Mesenchymal stem cell (in vitro differentiated cells and primary cell): Measurements from ENCODE around the gene ITGA8.

ENCODE experiments used
- DNase-seq: peaks from one replicate; pipeline ENCODE4 v3.0.0-alpha.2; 2013
- H2AFZ ChIP-seq: one replicate; pipeline ENCODE4 v1.6.1; 2013; ENCODE audit warnings: low read depth, mild to moderate bottlenecking, control low read depth, inconsistent platforms, low read length, moderate library complexity
- H2AK5ac ChIP-seq: 2 replicates; pipeline ENCODE4 v1.6.1; 2013; ENCODE audit warnings: low read length, moderate library complexity, mild to moderate bottlenecking, inconsistent platforms; ENCODE audit not compliant: severe bottlenecking
- H2BK120ac ChIP-seq: one replicate; pipeline ENCODE4 v1.6.1; 2013; ENCODE audit warnings: low read depth, mild to moderate bottlenecking, inconsistent platforms, low read length, moderate library complexity
- H2BK12ac ChIP-seq, 2 experiments: one replicate each; pipeline ENCODE4 v1.6.1; 2013; ENCODE audit warnings: inconsistent platforms in 2 of 2, low read length in 2 of 2, mild to moderate bottlenecking in 2 of 2, moderate library complexity in 2 of 2, control low read depth in 1 of 2
- H2BK15ac ChIP-seq: one replicate; pipeline ENCODE4 v1.6.1; 2013; ENCODE audit warnings: mild to moderate bottlenecking, low read depth, inconsistent platforms; ENCODE audit not compliant: poor library complexity, severe bottlenecking
- H2BK5ac ChIP-seq: 2 replicates; pipeline ENCODE4 v1.6.1; 2013; ENCODE audit warnings: low read depth, mild to moderate bottlenecking, low read length, control low read depth, inconsistent platforms; ENCODE audit not compliant: poor library complexity, severe bottlenecking
- H3K14ac ChIP-seq, 2 experiments: one replicate each; pipeline ENCODE4 v1.6.1; 2013; ENCODE audit warnings: inconsistent platforms in 2 of 2, low read length in 2 of 2, control low read depth in 1 of 2, mild to moderate bottlenecking in 1 of 2, moderate library complexity in 1 of 2
- H3K18ac ChIP-seq, 2 experiments: one replicate each; pipeline ENCODE4 v1.6.1; 2013; ENCODE audit warnings: inconsistent platforms in 2 of 2, low read length in 2 of 2, control low read depth in 1 of 2, low read depth in 1 of 2, mild to moderate bottlenecking in 1 of 2
- H3K23ac ChIP-seq, 2 experiments: one replicate each; pipeline ENCODE4 v1.6.1; 2013; ENCODE audit warnings: inconsistent platforms in 2 of 2, low read length in 2 of 2, mild to moderate bottlenecking in 2 of 2, moderate library complexity in 2 of 2, control low read depth in 1 of 2
- H3K27ac ChIP-seq: 2 replicates; pipeline ENCODE4 v1.5.1; 2013; ENCODE audit warnings: mild to moderate bottlenecking, moderate library complexity, low read length, control low read depth, inconsistent platforms; ENCODE audit not compliant: poor library complexity, severe bottlenecking
- H3K27me3 ChIP-seq, 2 experiments: 2 replicates each; pipeline versions ENCODE4 v1.6.1 to v1.7.0; 2013; ENCODE audit warnings: low read length in 2 of 2, mild to moderate bottlenecking in 2 of 2, moderate library complexity in 2 of 2, control low read depth in 1 of 2, inconsistent platforms in 1 of 2; ENCODE audit not compliant: control insufficient read depth in 1 of 2, insufficient read depth in 1 of 2
- H3K36me3 ChIP-seq, 2 experiments: 2 replicates each; pipeline versions ENCODE4 v1.6.1 to v1.7.0; 2013; ENCODE audit warnings: low read length in 2 of 2, control low read depth in 1 of 2, inconsistent platforms in 1 of 2, low read depth in 1 of 2, mild to moderate bottlenecking in 1 of 2; ENCODE audit not compliant: insufficient read depth in 2 of 2, control insufficient read depth in 1 of 2
- H3K4ac ChIP-seq, 2 experiments: one replicate each; pipeline ENCODE4 v1.6.1; 2013; ENCODE audit warnings: inconsistent platforms in 2 of 2, low read length in 2 of 2, mild to moderate bottlenecking in 2 of 2, moderate library complexity in 2 of 2, control low read depth in 1 of 2, low read depth in 1 of 2
- H3K4me1 ChIP-seq: 2 replicates; pipeline ENCODE4 v1.6.1; 2013; ENCODE audit warnings: low read depth, low read length, control low read depth; ENCODE audit not compliant: control insufficient read depth, insufficient read depth
- H3K4me2 ChIP-seq: 2 replicates; pipeline ENCODE4 v1.6.1; 2013; ENCODE audit warnings: low read length, mild to moderate bottlenecking, inconsistent platforms; ENCODE audit not compliant: poor library complexity, severe bottlenecking
- H3K4me3 ChIP-seq, 2 experiments: 2 replicates each; pipeline versions ENCODE4 v1.5.1 to v1.7.0; 2013; ENCODE audit warnings: low read length in 2 of 2, mild to moderate bottlenecking in 2 of 2, control low read depth in 1 of 2, low read depth in 1 of 2; ENCODE audit not compliant: insufficient read depth in 1 of 2
- H3K79me1 ChIP-seq: replicated peaks from 2 replicates; pipeline ENCODE4 v1.6.1; 2013; ENCODE audit warnings: mild to moderate bottlenecking, control low read depth, low read length, inconsistent platforms; ENCODE audit not compliant: poor library complexity, severe bottlenecking
- H3K9ac ChIP-seq: 2 replicates; pipeline ENCODE4 v1.7.0; 2013; ENCODE audit warnings: mild to moderate bottlenecking, low read length, moderate library complexity
- H3K9me3 ChIP-seq: 2 replicates; pipeline ENCODE4 v1.7.0; 2013; ENCODE audit warnings: mild to moderate bottlenecking, low read length; ENCODE audit not compliant: control insufficient read depth
- H4K8ac ChIP-seq: one replicate; pipeline ENCODE4 v1.6.1; 2013; ENCODE audit warnings: inconsistent platforms, mild to moderate bottlenecking, low read length, moderate library complexity
- H4K91ac ChIP-seq: one replicate; pipeline ENCODE4 v1.6.1; 2013; ENCODE audit warnings: mild to moderate bottlenecking, low read length, inconsistent platforms
- whole genome bisulfite sequencing: methylation state at CpG from one replicate; pipeline ENCODE4 v1.1.7; 2013; ENCODE audit warnings: mixed read lengths; 5-methylcytosine and 5-hydroxymethylcytosine counted together

Gene ITGA8

DNA sequence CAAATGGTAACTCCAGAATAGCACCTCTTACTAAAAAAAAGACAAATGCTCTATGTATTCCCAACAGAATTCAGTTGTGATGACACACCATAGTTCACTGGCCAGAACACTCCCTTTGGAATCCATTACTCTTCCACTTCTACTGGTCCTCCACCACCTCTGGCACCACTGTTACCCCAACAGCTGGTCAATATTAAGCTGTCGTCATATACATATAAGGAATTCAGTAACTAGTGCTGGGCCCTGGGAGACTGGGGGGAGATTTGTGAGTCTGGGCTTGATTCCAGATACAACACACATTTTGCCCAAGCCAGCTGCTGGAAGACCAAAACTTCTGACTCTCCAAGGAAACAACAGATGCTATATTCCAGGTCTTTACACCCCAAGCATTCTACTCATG is 26.0 kb upstream of the ITGA8 start:
- no peak overlapping the region for H3K18ac ChIP-seq
- no peak overlapping the region for H3K4me2 ChIP-seq
- WGBS: 60% methylated on average over 1 of the region's 1 CpG
- peak; percentile 5 for DNase-seq
- H3K27ac ChIP-seq: no peak overlapping the region
- H3K4me1 ChIP-seq: no peaks in the 10 kb centered on the region
- no peak overlapping the region for H3K4ac ChIP-seq
- H4K91ac ChIP-seq: no peak overlapping the region
- no peak overlapping the region for H2BK12ac ChIP-seq
- H3K36me3 ChIP-seq: no peaks in the 10 kb centered on the region
- no peak overlapping the region for H2BK5ac ChIP-seq
- peaks cover 12 to 60% of the 10 kb centered on the region in 2 experiments for H3K27me3 ChIP-seq
- no peak overlapping the region for H4K8ac ChIP-seq
- H3K23ac ChIP-seq: no peak overlapping the region
- H2BK120ac ChIP-seq: no peak overlapping the region
- no peaks in the 10 kb centered on the region for H3K79me1 ChIP-seq
- H2AFZ ChIP-seq: no peak overlapping the region
- H3K9ac ChIP-seq: no peak overlapping the region
- H2AK5ac ChIP-seq: no peak overlapping the region
- no peak overlapping the region for H3K4me3 ChIP-seq
- H2BK15ac ChIP-seq: no peak overlapping the region
- H3K9me3 ChIP-seq: no peaks in the 10 kb centered on the region
- no peak overlapping the region for H3K14ac ChIP-seq

- Histone ChIP-seq H2AK5ac (no peak overlapping the region), H4K8ac (peak overlapping the region; percentile 38), H3K23ac (no peak overlapping the region), H2BK120ac (no peak overlapping the region), H2BK5ac (no peak overlapping the region), H3K9me3 (no peaks in the 10 kb centered on the region), H3K4me3 (no peak overlapping the region), H3K36me3 (no peaks in the 10 kb centered on the region), H3K9ac (no peak overlapping the region), H2BK12ac (no peak overlapping the region), H3K4ac (no peak overlapping the region), H3K27ac (no peak overlapping the region), H2AFZ (no peak overlapping the region), H3K4me2 (no peak overlapping the region), H3K79me1 (no peaks in the 10 kb centered on the region), H4K91ac (no peak overlapping the region), H3K14ac (no peak overlapping the region), H3K18ac (no peak overlapping the region), H3K4me1 (no peaks in the 10 kb centered on the region), H2BK15ac (no peak overlapping the region), H3K27me3 (peaks cover 12 to 52% of the 10 kb centered on the region in 2 experiments)
- 42% methylated on average over 7 of the region's 7 CpGs for WGBS
- DNase-seq: peak; percentile 68
These were observed 24.6 kb upstream of the ITGA8 start for GRCh38 chr10:15744217-15744865.

DNA sequence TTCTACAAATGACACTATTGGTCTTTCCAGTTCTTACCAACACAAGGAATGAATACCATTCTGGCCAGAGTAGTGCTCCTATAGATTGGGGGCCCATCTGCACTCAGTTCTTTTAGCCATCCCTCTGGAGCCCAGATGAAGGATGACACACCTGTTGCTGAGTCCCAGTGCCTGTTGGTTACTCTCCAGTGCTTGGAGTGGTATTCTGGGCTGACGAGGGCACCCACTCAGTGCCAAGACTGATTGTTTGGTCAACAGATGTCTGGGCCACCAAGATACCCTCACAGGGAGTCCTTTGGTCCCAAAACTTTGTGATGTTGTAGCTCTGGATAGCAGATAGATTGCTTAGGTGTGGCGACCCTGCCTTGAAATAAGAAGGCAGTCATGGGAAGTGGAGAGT is 23.7 kb upstream of the ITGA8 start:
- Histone ChIP-seq H3K9ac (no peak overlapping the region), H2AK5ac (no peak overlapping the region), H2BK15ac (no peak overlapping the region), H3K27me3 (peaks cover 10 to 43% of the 10 kb centered on the region in 2 experiments), H2AFZ (no peak overlapping the region), H3K4ac (no peak overlapping the region), H2BK12ac (no peak overlapping the region), H2BK5ac (no peak overlapping the region), H3K79me1 (no peaks in the 10 kb centered on the region), H3K14ac (no peak overlapping the region), H3K18ac (no peak overlapping the region), H3K4me1 (no peaks in the 10 kb centered on the region), H3K4me2 (no peak overlapping the region), H3K4me3 (no peak overlapping the region), H4K91ac (no peak overlapping the region), H3K9me3 (no peaks in the 10 kb centered on the region), H2BK120ac (no peak overlapping the region), H3K36me3 (no peaks in the 10 kb centered on the region), H3K23ac (no peak overlapping the region), H3K27ac (no peak overlapping the region), H4K8ac (no peak overlapping the region)
- DNase-seq: no peak
- 79% methylated on average over 2 of the region's 2 CpGs for WGBS

GRCh38 chr10:15742836-15743235 is 23.1 kb upstream of the ITGA8 start:
- no peak overlapping the region for H3K18ac ChIP-seq
- no peak overlapping the region for H3K14ac ChIP-seq
- H2BK120ac ChIP-seq: no peak overlapping the region
- H3K27ac ChIP-seq: no peak overlapping the region
- no peak overlapping the region for H3K9ac ChIP-seq
- no peak overlapping the region for H2AK5ac ChIP-seq
- no peak overlapping the region for H3K4me3 ChIP-seq
- DNase-seq: no peak
- no peak overlapping the region for H3K23ac ChIP-seq
- no peaks in the 10 kb centered on the region for H3K9me3 ChIP-seq
- H3K27me3 ChIP-seq: peaks cover 10 to 37% of the 10 kb centered on the region in 2 experiments
- no peak overlapping the region for H4K8ac ChIP-seq
- H2BK5ac ChIP-seq: no peak overlapping the region
- H3K4me1 ChIP-seq: no peaks in the 10 kb centered on the region
- H2AFZ ChIP-seq: no peak overlapping the region
- WGBS: 94% methylated on average over 2 of the region's 3 CpGs
- no peak overlapping the region for H2BK15ac ChIP-seq
- no peaks in the 10 kb centered on the region for H3K79me1 ChIP-seq
- no peak overlapping the region for H3K4me2 ChIP-seq
- H2BK12ac ChIP-seq: no peak overlapping the region
- no peaks in the 10 kb centered on the region for H3K36me3 ChIP-seq
- H4K91ac ChIP-seq: no peak overlapping the region
- no peak overlapping the region for H3K4ac ChIP-seq
